ENCODE results near the gene PTCHD4. TPM values are rescaled to one million over a fixed set of nuclear protein-coding genes. Genes with fewer than 3 reads are reported as not detected.

The PTCHD4 gene
- total RNA-seq, 2 donors from 2014 or later, result not detected

DNA sequence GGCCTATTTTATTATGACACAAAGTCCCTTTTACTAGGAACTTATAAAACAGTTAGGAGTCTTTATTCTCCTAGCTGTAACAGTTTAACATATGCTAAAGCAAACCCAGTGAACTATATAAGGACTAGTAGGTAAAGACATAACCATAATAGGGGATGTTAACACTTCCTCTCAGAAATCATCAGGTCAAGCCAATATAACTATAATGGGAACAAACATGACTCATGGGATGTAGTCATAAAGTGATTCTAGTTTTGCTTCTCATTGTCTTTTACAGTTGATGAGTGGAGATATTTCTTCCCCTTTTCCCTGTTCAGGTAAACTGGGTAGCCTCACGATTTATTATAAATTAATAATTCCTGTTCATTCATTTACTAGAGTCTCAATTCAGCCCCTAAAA lies 9.7 kb downstream of the PTCHD4 start:
- intact Hi-C loops (cut with DNase I), result no loop called here
- no peak overlapping the region for H3K9ac ChIP-seq (ENCODE audit: low read depth in 2 of 2, low read length in 2 of 2)
- no peaks in the 10 kb centered on the region for H3K36me3 ChIP-seq
- no peak overlapping the region for H3K27ac ChIP-seq
- DNase-seq, result no peak
- H3K27me3 ChIP-seq, result no peaks in the 10 kb centered on the region
- TF ChIP-seq, protein P1, sequence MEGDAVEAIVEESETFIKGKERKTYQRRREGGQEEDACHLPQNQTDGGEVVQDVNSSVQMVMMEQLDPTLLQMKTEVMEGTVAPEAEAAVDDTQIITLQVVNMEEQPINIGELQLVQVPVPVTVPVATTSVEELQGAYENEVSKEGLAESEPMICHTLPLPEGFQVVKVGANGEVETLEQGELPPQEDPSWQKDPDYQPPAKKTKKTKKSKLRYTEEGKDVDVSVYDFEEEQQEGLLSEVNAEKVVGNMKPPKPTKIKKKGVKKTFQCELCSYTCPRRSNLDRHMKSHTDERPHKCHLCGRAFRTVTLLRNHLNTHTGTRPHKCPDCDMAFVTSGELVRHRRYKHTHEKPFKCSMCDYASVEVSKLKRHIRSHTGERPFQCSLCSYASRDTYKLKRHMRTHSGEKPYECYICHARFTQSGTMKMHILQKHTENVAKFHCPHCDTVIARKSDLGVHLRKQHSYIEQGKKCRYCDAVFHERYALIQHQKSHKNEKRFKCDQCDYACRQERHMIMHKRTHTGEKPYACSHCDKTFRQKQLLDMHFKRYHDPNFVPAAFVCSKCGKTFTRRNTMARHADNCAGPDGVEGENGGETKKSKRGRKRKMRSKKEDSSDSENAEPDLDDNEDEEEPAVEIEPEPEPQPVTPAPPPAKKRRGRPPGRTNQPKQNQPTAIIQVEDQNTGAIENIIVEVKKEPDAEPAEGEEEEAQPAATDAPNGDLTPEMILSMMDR (IDR thresholded peaks at IDR 0.05), result no peak
- no peaks in the 10 kb centered on the region for H3K9me3 ChIP-seq
- H3K4me1 ChIP-seq, result no peaks in the 10 kb centered on the region
- H3K4me3 ChIP-seq, result no peak overlapping the region

- no peak for DNase-seq
- Histone ChIP-seq H3K9me3 (no peaks in the 10 kb centered on the region), H3K9ac (ENCODE audit: low read depth in 2 of 2, low read length in 2 of 2) (no peak overlapping the region), H3K4me1 (no peaks in the 10 kb centered on the region), H3K27ac (no peak overlapping the region), H3K4me3 (no peak overlapping the region), H3K27me3 (no peaks in the 10 kb centered on the region), H3K36me3 (no peaks in the 10 kb centered on the region)
- TF ChIP-seq, protein P1 (IDR thresholded peaks at IDR 0.05), result no peak
- intact Hi-C loops (cut with DNase I), result no loop called here
Observed at GRCh38 chr6:48100588-48100895, 10.5 kb downstream of the PTCHD4 start.

DNA sequence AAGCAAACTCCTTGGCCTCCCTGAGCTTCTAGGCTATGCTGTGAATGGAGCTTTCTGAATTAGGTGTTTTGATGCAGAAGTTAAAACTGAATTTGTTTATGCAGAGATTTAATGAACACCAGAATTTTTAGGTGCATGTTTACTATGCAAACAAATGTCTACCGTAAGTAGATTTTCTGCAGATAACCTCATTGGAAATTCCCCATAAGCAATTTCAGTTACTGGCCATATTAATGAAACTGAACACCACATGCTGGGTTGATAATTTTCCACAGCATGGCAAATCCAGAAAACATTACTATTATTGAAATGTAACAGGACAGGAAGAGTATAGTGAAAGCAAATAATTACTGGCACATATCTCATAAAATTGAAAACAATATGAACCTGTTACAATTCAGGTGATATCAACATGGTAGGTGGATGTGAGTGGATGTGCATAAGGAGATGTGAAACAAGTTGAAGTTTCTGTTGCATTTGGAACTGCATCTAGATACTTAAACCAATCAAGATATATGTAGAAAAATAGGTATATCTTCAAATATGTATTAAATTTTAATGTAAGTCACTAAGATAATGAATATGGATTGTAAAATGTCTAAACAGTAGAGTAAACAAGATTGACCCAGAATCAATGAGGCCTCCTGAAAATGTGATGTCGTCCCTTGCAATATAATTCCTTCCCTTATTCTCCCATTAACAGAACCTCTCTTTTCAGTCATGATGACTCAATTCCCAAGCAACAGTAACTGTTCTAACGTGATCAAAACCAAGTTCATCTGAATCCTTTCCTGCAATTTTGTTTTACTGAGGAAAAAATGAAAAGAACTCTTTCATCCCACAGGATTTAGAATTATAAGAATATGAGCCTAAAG lies 11.0 kb downstream of the PTCHD4 start:
- no peaks in the 10 kb centered on the region for H3K4me1 ChIP-seq
- intact Hi-C loops (cut with DNase I), result no loop called here
- H3K36me3 ChIP-seq, result no peaks in the 10 kb centered on the region
- H3K27ac ChIP-seq, result no peak overlapping the region
- TF ChIP-seq, protein P1 (IDR thresholded peaks at IDR 0.05), result no peak
- no peaks in the 10 kb centered on the region for H3K9me3 ChIP-seq
- DNase-seq, result no peak
- H3K9ac ChIP-seq (ENCODE audit: low read depth in 2 of 2, low read length in 2 of 2), result no peak overlapping the region
- no peak overlapping the region for H3K4me3 ChIP-seq
- H3K27me3 ChIP-seq, result no peaks in the 10 kb centered on the region

- H3K9me3 ChIP-seq, result no peaks in the 10 kb centered on the region
- intact Hi-C loops (cut with DNase I), result no loop called here
- no peak overlapping the region for H3K4me3 ChIP-seq
- H3K4me1 ChIP-seq, result no peaks in the 10 kb centered on the region
- no peak for DNase-seq
- H3K36me3 ChIP-seq, result no peaks in the 10 kb centered on the region
- H3K9ac ChIP-seq (ENCODE audit: low read depth in 2 of 2, low read length in 2 of 2), result no peak overlapping the region
- TF ChIP-seq, protein P1 (IDR thresholded peaks at IDR 0.05), result no peak
- H3K27me3 ChIP-seq, result no peaks in the 10 kb centered on the region
- H3K27ac ChIP-seq, result no peak overlapping the region
Observed at GRCh38 chr6:48098923-48099322, 12.1 kb downstream of the PTCHD4 start.

DNA sequence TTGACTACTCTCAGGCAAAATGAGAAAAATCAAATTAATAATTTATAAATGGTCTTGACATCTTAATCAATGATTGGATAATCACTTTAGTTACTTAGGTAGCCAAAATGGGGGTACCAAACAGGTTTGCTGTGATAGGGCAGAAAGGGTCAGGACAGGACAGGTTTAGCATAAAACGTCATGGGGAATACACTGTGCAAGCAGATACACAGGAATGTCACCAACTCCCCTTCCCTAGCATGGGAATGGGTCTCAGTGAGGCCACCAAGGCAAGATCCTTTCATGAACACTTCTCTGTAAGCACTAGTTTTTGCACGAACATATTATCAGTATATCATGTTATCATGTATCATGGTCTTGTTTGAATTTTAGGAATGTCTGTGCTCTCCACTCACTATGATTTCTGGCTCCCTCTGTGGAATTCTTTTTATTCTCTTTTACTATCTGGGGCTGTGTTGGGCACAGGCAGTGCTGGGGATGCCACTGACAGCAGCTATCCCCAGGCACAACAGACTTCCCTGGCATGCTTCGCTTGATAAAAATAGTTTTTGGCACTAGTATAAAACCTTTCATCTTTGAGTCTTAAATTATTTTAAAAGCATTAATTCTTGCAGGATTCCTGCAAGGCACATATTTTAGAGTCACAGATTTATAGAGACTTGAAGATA lies 18.3 kb downstream of the PTCHD4 start:
- DNase-seq, result no peak
- Histone ChIP-seq H3K4me3 (no peak overlapping the region), H3K27ac (no peak overlapping the region), H3K4me1 (no peaks in the 10 kb centered on the region), H3K27me3 (no peaks in the 10 kb centered on the region), H3K9ac (ENCODE audit: low read depth in 2 of 2, low read length in 2 of 2) (no peak overlapping the region), H3K36me3 (no peaks in the 10 kb centered on the region), H3K9me3 (no peaks in the 10 kb centered on the region)
- TF ChIP-seq, protein P1 (IDR thresholded peaks at IDR 0.05), result no peak
- intact Hi-C loops (cut with DNase I), result no loop called here

All from colonic mucosa (tissue), 4 donors.